PC-3 (cell line): ENCODE measurements around the gene NTPCR.

Experiments used
- EZH2phosphoT487 ChIP-seq: fragments of 300-600 bp; sonication (generic); IDR thresholded peaks from 2 replicates; pipeline ENCODE4 v1.6.1; 2018; ENCODE audit warnings: mild to moderate bottlenecking, antibody characterized with exemption, low read length, borderline replicate concordance
- TF ChIP-seq, protein P1 (sequence below): fragments of 300-600 bp; sonication (generic); conservative IDR thresholded peaks from 2 replicates; pipeline ENCODE4 v1.5.1; 2017; ENCODE audit warnings: antibody characterized with exemption, low read depth, mild to moderate bottlenecking, low read length

- TF ChIP-seq, protein P1, sequence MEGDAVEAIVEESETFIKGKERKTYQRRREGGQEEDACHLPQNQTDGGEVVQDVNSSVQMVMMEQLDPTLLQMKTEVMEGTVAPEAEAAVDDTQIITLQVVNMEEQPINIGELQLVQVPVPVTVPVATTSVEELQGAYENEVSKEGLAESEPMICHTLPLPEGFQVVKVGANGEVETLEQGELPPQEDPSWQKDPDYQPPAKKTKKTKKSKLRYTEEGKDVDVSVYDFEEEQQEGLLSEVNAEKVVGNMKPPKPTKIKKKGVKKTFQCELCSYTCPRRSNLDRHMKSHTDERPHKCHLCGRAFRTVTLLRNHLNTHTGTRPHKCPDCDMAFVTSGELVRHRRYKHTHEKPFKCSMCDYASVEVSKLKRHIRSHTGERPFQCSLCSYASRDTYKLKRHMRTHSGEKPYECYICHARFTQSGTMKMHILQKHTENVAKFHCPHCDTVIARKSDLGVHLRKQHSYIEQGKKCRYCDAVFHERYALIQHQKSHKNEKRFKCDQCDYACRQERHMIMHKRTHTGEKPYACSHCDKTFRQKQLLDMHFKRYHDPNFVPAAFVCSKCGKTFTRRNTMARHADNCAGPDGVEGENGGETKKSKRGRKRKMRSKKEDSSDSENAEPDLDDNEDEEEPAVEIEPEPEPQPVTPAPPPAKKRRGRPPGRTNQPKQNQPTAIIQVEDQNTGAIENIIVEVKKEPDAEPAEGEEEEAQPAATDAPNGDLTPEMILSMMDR, result no peak
- TF ChIP-seq EZH2phosphoT487, result no peak
These were observed 65.6 kb downstream of the NTPCR start for GRCh38 chr1:233015965-233016364.
